Left lung (tissue), 10 donors: ENCODE data around the gene NGF. TPM values are rescaled to one million over a fixed set of nuclear protein-coding genes. Genes with fewer than 3 reads are reported as not detected.
"Not testable (repeated sequence)": the region's sequence is repeated elsewhere in the genome, so short reads cannot be mapped to it uniquely, and the experiment has no call there.

Experiments
- ATAC-seq: fragments of 200-7000 bp; cut with Tn5 transposase; one replicate; pipeline ENCODE4 v1.9.1; 2020; ENCODE audit warnings: moderate library complexity
- DNase-seq, 4 donors: peaks; one replicate each; pipeline ENCODE4 v3.0.0-alpha.2; 2013 to 2020
- H3K27ac ChIP-seq, 2 donors: fragments of 200-600 bp; sonication (generic) in 1 of 2; one replicate each; pipeline versions ENCODE4 v1.5.0 to v1.8.0; 2020 to 2021
- H3K27me3 ChIP-seq, 2 donors: fragments of 200-600 bp; sonication (generic) in 1 of 2; one replicate each; pipeline versions ENCODE4 v1.5.0 to v1.8.0; 2020 to 2021
- H3K36me3 ChIP-seq, 2 donors: fragments of 200-600 bp; sonication (generic) in 1 of 2; one replicate each; pipeline versions ENCODE4 v1.5.0 to v1.8.0; 2020 to 2021
- H3K4me1 ChIP-seq, 2 donors: fragments of 200-600 bp; one replicate each; pipeline ENCODE4 v1.8.0; 2021
- H3K4me3 ChIP-seq, 2 donors: fragments of 200-600 bp; sonication (generic) in 1 of 2; one replicate each; pipeline versions ENCODE4 v1.5.0 to v1.8.0; 2020 to 2021; ENCODE audit warnings: mild to moderate bottlenecking in 1 of 2
- H3K9me3 ChIP-seq, 2 donors: fragments of 200-600 bp; sonication (generic) in 1 of 2; one replicate each; pipeline versions ENCODE4 v1.5.0 to v1.8.0; 2020 to 2021
- CTCF ChIP-seq, 2 donors: fragments of 200-600 bp; sonication (generic) in 1 of 2; IDR thresholded peaks; one replicate each; pipeline versions ENCODE4 v1.5.0 to v1.8.0; 2021; ENCODE audit warnings: antibody characterized with exemption in 2 of 2
- intact Hi-C, 2 donors: fragments of 100-400 bp; cut with DNase I; formaldehyde crosslinking; loops; one replicate each; pipeline versions ENCODE4 v1.11.2 to v1.14.2; 2022
- polyA plus RNA-seq, 6 donors: library from polyadenylated mRNA; unstranded; fragments of 120-200 nt; gene quantifications; one replicate each; pipeline ENCODE4 v1.2.1, GENCODE V29; 2013; ENCODE audit not compliant: insufficient read length in 6 of 6
- total RNA-seq, 2 donors: library from RNA; stranded (reverse); fragmentation: NEBNext Ultra II Directional; extraction: Animal tissue kit (Norgen Biotek cat#: 25700); gene quantifications; one replicate each; pipeline ENCODE4 v1.2.1, GENCODE V29; 2021
- donor health status: DM: no; HTN: yes; CAD: no.
- donor health status: DM: no; HTN: no; CAD: no.

The NGF gene
- total and polyA plus RNA-seq, 8 donors = 0.66 to 1.3 (median 0.87) TPM

- intact Hi-C loops = no loop called here
- DNase-seq = no peak
- Histone ChIP-seq H3K27me3 (no peaks in the 10 kb centered on the region), H3K27ac (no peak overlapping the region), H3K36me3 (no peaks in the 10 kb centered on the region), H3K9me3 (no peaks in the 10 kb centered on the region), H3K4me3 (no peak overlapping the region), H3K4me1 (no peaks in the 10 kb centered on the region)
- peak; percentile 67 for ATAC-seq
- TF ChIP-seq CTCF (IDR thresholded peaks at IDR 0.05) = no peak
These were observed 35.3 kb upstream of the NGF start for GRCh38 chr1:115373305-115373704.

DNA sequence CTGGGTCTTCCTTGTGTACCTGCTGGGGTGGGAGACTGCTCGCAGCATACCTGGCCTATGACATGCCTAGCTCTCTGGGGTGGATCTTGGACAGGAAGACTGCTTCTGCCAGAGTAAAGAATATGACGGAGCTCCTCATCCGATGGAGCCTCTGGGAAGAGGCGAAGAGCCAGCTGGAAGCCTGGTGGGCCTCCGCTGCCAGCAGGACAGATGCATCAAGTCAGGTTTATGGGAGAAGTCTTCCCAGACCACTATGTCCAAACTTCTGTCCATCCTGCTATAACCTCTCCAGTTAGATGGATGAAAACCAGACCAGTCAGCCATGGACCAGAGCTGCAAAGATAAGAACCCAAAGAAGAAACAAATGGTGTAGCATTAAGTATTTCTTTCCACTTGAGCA, 27.7 kb upstream of the NGF start:
- no peaks in the 10 kb centered on the region for H3K27me3 ChIP-seq
- no peak for DNase-seq

DNA sequence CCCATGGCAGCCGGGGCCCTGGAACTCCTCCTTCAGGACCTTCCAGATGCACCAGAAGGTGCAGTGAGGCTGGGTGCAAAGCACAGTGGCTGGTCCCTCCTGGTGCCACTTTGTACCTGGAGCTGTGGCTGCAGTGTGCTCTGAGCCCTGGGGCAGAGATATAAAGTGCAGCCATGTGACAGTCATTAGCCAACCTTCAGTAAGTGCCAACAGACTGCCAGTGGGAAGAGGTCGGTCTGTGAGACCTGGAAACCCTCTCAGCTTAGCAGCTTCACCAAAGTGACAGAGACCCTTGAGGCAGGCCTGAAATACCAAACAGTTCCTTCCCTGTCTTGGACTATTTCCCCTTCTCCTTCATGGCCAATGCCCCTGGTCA, 26.7 kb upstream of the NGF start:
- no peak for TF ChIP-seq CTCF (IDR thresholded peaks at IDR 0.05)
- DNase-seq (no peak), ATAC-seq (peak; percentile 26)
- intact Hi-C loops = no loop called here
- peak overlapping the region in 1 of 2 donors; percentile 3 for H3K27ac ChIP-seq
- no peaks in the 10 kb centered on the region for H3K36me3 ChIP-seq
- no peak overlapping the region for H3K4me3 ChIP-seq
- H3K27me3 ChIP-seq = no peaks in the 10 kb centered on the region
- no peaks in the 10 kb centered on the region for H3K4me1 ChIP-seq
- peaks cover 0 to 12% of the 10 kb centered on the region in 2 donors for H3K9me3 ChIP-seq

More for the DNA sequence above, 27.7 kb upstream of the NGF start:
- intact Hi-C loops = no loop called here
- ATAC-seq = no peak
- no peak overlapping the region for H3K4me3 ChIP-seq
- peaks cover 0 to 6% of the 10 kb centered on the region in 2 donors for H3K9me3 ChIP-seq
- H3K27ac ChIP-seq = no peak overlapping the region
- TF ChIP-seq CTCF (IDR thresholded peaks at IDR 0.05) = no peak
- no peaks in the 10 kb centered on the region for H3K36me3 ChIP-seq
- no peaks in the 10 kb centered on the region for H3K4me1 ChIP-seq

GRCh38 chr1:115364046-115364779, 26.2 kb upstream of the NGF start:
- ATAC-seq = peak; percentile 33
- peaks cover 0 to 12% of the 10 kb centered on the region in 2 donors for H3K9me3 ChIP-seq
- TF ChIP-seq CTCF (IDR thresholded peaks at IDR 0.05) = no peak
- no peak overlapping the region for H3K27ac ChIP-seq
- no peaks in the 10 kb centered on the region for H3K27me3 ChIP-seq
- H3K36me3 ChIP-seq = no peaks in the 10 kb centered on the region
- DNase-seq = peak in 1 of 4 donors; percentile 24
- intact Hi-C loops = no loop called here
- no peak overlapping the region for H3K4me3 ChIP-seq
- no peaks in the 10 kb centered on the region for H3K4me1 ChIP-seq

GRCh38 chr1:115363171-115363570, 25.1 kb upstream of the NGF start:
- ATAC-seq (no peak), DNase-seq (no peak)
- H3K27me3 ChIP-seq = no peaks in the 10 kb centered on the region
- H3K9me3 ChIP-seq = peaks cover 0 to 12% of the 10 kb centered on the region in 2 donors
- H3K36me3 ChIP-seq = no peaks in the 10 kb centered on the region
- H3K4me3 ChIP-seq = no peak overlapping the region
- intact Hi-C loops = no loop called here
- H3K4me1 ChIP-seq = no peaks in the 10 kb centered on the region
- no peak overlapping the region for H3K27ac ChIP-seq
- TF ChIP-seq CTCF (IDR thresholded peaks at IDR 0.05) = no peak

DNA sequence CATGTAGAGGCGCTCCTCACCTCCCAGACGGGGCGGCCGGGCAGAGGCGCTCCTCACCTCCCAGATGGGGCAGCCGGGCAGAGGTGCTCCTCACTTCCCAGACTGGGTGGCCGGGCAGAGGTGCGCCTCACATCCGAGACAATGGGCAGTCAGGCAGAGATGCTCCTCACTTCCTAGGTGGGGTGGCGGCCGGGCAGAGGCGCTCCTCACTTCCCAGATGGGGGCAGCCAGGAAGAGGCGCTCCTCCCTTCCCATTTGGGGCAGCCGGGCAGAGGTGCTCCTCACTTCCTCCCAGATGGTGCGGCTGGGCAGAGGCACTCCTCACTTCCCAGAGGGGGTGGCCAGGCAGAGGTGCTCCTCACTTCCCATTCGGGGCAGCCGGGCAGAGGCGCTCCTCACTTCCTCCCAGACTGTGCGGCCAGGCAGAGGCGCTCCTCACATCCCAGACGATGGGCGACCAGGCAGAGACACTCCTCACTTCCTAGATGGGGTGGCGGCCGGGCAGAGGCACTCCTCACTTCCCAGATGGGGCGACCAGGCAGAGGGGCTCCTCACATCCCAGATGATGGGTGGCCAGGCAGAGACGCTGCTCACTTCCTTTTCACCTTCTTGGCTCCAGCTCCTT, 22.6 kb upstream of the NGF start:
- not testable (repeated sequence) for ATAC-seq

GRCh38 chr1:115359787-115360452, 21.9 kb upstream of the NGF start:
- intact Hi-C loops, ATAC-seq: not testable (repeated sequence)

More for the DNA sequence above, 22.6 kb upstream of the NGF start:
- peaks cover 0 to 12% of the 10 kb centered on the region in 2 donors for H3K9me3 ChIP-seq
- intact Hi-C loops, DNase-seq, H3K4me3 ChIP-seq, H3K36me3 ChIP-seq, H3K27me3 ChIP-seq, H3K4me1 ChIP-seq, H3K27ac ChIP-seq: not testable (repeated sequence)

More at GRCh38 chr1:115359787-115360452, 21.9 kb upstream of the NGF start:
- peak in 1 of 4 donors; percentile 71 for DNase-seq
- H3K36me3 ChIP-seq, H3K4me1 ChIP-seq, H3K4me3 ChIP-seq, H3K27ac ChIP-seq, H3K27me3 ChIP-seq: not testable (repeated sequence)
- peaks cover 0 to 12% of the 10 kb centered on the region in 2 donors for H3K9me3 ChIP-seq
